NCI-H2107 (cell line): ENCODE data around the gene FAT2.
"Not testable (repeated sequence)": the region's sequence is repeated elsewhere in the genome, so short reads cannot be mapped to it uniquely, and the experiment has no call there.

Source experiments
- DNase-seq: peaks from one replicate; lab custom pipeline; 2025; lab: John Stamatoyannopoulos, UW

The FAT2 gene

GRCh38 chr5:151580858-151581257 lies 10.3 kb downstream of the FAT2 start:
- no peak for DNase-seq

GRCh38 chr5:151580239-151580638 lies 10.9 kb downstream of the FAT2 start:
- no peak for DNase-seq

- not testable (repeated sequence) for DNase-seq
These were observed 12.0 kb downstream of the FAT2 start for GRCh38 chr5:151579146-151579545.

- no peak for DNase-seq
These were observed 12.7 kb downstream of the FAT2 start for GRCh38 chr5:151578326-151579025.

- no peak for DNase-seq
These were observed 13.6 kb downstream of the FAT2 start for GRCh38 chr5:151577566-151577965.

GRCh38 chr5:151574444-151574996 lies 16.6 kb downstream of the FAT2 start:
- no peak for DNase-seq

- DNase-seq, result no peak
These were observed 18.3 kb downstream of the FAT2 start for GRCh38 chr5:151572657-151573368.

GRCh38 chr5:151571270-151572173 lies 19.6 kb downstream of the FAT2 start:
- DNase-seq, result no peak

- no peak for DNase-seq
These were observed 20.4 kb downstream of the FAT2 start for GRCh38 chr5:151570512-151571269.

- DNase-seq, result no peak
These were observed 21.1 kb downstream of the FAT2 start for GRCh38 chr5:151570058-151570457.

- no peak for DNase-seq
These were observed 21.7 kb downstream of the FAT2 start for GRCh38 chr5:151569132-151570046.

GRCh38 chr5:151568036-151568435 lies 23.1 kb downstream of the FAT2 start:
- DNase-seq, result no peak

- DNase-seq, result no peak
These were observed 25.2 kb downstream of the FAT2 start for GRCh38 chr5:151565971-151566370.

GRCh38 chr5:151562019-151562707 lies 29.0 kb downstream of the FAT2 start:
- DNase-seq, result no peak

- no peak for DNase-seq
These were observed 33.2 kb downstream of the FAT2 start for GRCh38 chr5:151557951-151558350.

- DNase-seq, result no peak
These were observed 33.7 kb downstream of the FAT2 start for GRCh38 chr5:151557466-151557865.

GRCh38 chr5:151556806-151557205 lies 34.3 kb downstream of the FAT2 start:
- no peak for DNase-seq

- DNase-seq, result no peak
These were observed 35.2 kb downstream of the FAT2 start for GRCh38 chr5:151555760-151556576.

- DNase-seq, result no peak
These were observed 37.4 kb downstream of the FAT2 start for GRCh38 chr5:151553695-151554094.
